ENCODE measurements around the gene GAREM1. TPM values are rescaled to one million over a fixed set of nuclear protein-coding genes. Genes with fewer than 3 reads are reported as not detected.

The GAREM1 gene
- total RNA-seq, 1 experiment from 2014 or later: 4.7 TPM

GRCh38 chr18:32219431-32220018, 251.2 kb downstream of the GAREM1 start:
- Histone ChIP-seq H3K4me1 (ENCODE audit: control insufficient read depth, insufficient read depth, low read length) (no peaks in the 10 kb centered on the region), H3K27me3 (ENCODE audit: control insufficient read depth, insufficient read depth, low read length) (no peaks in the 10 kb centered on the region; the same call in 1 of the 2 replicates), H3K27ac (ENCODE audit: low read length) (no peak overlapping the region), H3K4me3 (ENCODE audit: low read depth in 2 of 2, low read length in 2 of 2) (no peak overlapping the region), H3K9me3 (ENCODE audit: control insufficient read depth, insufficient read depth, low read depth, low read length) (no peaks in the 10 kb centered on the region), H3K36me3 (ENCODE audit: control insufficient read depth, insufficient read depth, low read length) (no peaks in the 10 kb centered on the region)
- POLR2A ChIA-PET: no interaction called here
- DNase-seq (ENCODE audit: low read depth, low spot score) (no peak), ATAC-seq (no peak)
- CTCF ChIA-PET: no interaction called here
- intact Hi-C loops (cut with micrococcal nuclease; ENCODE audit: unreplicated experiment) (no loop called here), in situ Hi-C loops (cut with HindIII; ENCODE audit: low pct_unique_long_range_greater_than_20kb, low sequenced_read_pairs) (no loop called here)
- no peak for TF ChIP-seq SIN3A (IDR thresholded peaks at IDR 0.05; ENCODE audit: borderline replicate concordance, insufficient read depth, low read depth, low read length)
- TF ChIP-seq TCF7L2 (IDR thresholded peaks at IDR 0.05; ENCODE audit: low read depth, low read length): no peak
- TF ChIP-seq POLR2AphosphoS5 (IDR thresholded peaks at IDR 0.05; ENCODE audit: low read depth, low read length): no peak
- TF ChIP-seq CTCF (IDR thresholded peaks at IDR 0.05): no peak
- TF ChIP-seq REST (IDR thresholded peaks at IDR 0.05; ENCODE audit: insufficient read depth in 1 of 2, low read depth in 2 of 2, low read length in 1 of 2): no peak
- no TSS peak for BruUV-seq (replicated peaks)

GRCh38 chr18:32216390-32216789, 254.3 kb downstream of the GAREM1 start:
- intact Hi-C loops (cut with micrococcal nuclease; ENCODE audit: unreplicated experiment) (no loop called here), in situ Hi-C loops (cut with HindIII; ENCODE audit: low pct_unique_long_range_greater_than_20kb, low sequenced_read_pairs) (no loop called here)
- TF ChIP-seq SIN3A (IDR thresholded peaks at IDR 0.05; ENCODE audit: borderline replicate concordance, insufficient read depth, low read depth, low read length) (no peak), REST (IDR thresholded peaks at IDR 0.05; ENCODE audit: insufficient read depth in 1 of 2, low read depth in 2 of 2, low read length in 1 of 2) (no peak), TCF7L2 (IDR thresholded peaks at IDR 0.05; ENCODE audit: low read depth, low read length) (no peak), POLR2AphosphoS5 (IDR thresholded peaks at IDR 0.05; ENCODE audit: low read depth, low read length) (no peak), CTCF (IDR thresholded peaks at IDR 0.05) (no peak)
- Histone ChIP-seq H3K9me3 (ENCODE audit: control insufficient read depth, insufficient read depth, low read depth, low read length) (no peaks in the 10 kb centered on the region), H3K27me3 (ENCODE audit: control insufficient read depth, insufficient read depth, low read length) (no peaks in the 10 kb centered on the region; the same call in 1 of the 2 replicates), H3K36me3 (ENCODE audit: control insufficient read depth, insufficient read depth, low read length) (no peaks in the 10 kb centered on the region), H3K4me3 (ENCODE audit: low read depth in 2 of 2, low read length in 2 of 2) (no peak overlapping the region), H3K4me1 (ENCODE audit: control insufficient read depth, insufficient read depth, low read length) (no peaks in the 10 kb centered on the region), H3K27ac (ENCODE audit: low read length) (no peak overlapping the region)
- no peak for ATAC-seq
- POLR2A ChIA-PET: no interaction called here
- no peak for DNase-seq (ENCODE audit: low read depth, low spot score)
- no TSS peak for BruUV-seq (replicated peaks)
- CTCF ChIA-PET: no interaction called here

All from Panc1 (cell line).